GM18867 (cell line): ENCODE data around the gene FEM1B.

Experiments
- ATAC-seq: cut with Tn5 transposase; IDR thresholded peaks from one replicate; pipeline ENCODE4 v1.9.1; 2021; ENCODE audit warnings: mild to moderate bottlenecking, moderate library complexity; ENCODE audit not compliant: unreplicated experiment

FEM1B gene

GRCh38 chr15:68344600-68344999 lies 67.1 kb downstream of the FEM1B start:
- no peak for ATAC-seq
